Stimulated activated CD4-positive, alpha-beta T cell treated with anti-CD3 and anti-CD28 coated beads, Interleukin-1b, Interleukin-23, amount 100 ng/mL, for 1 hour (primary cell): ENCODE measurements around the gene CPVL.

Experiments used
- DNase-seq, 2 donors: peaks; one replicate each; pipeline ENCODE4 v3.0.0-alpha.2; 2020; ENCODE audit warnings: low read depth in 2 of 2

CPVL gene

DNA sequence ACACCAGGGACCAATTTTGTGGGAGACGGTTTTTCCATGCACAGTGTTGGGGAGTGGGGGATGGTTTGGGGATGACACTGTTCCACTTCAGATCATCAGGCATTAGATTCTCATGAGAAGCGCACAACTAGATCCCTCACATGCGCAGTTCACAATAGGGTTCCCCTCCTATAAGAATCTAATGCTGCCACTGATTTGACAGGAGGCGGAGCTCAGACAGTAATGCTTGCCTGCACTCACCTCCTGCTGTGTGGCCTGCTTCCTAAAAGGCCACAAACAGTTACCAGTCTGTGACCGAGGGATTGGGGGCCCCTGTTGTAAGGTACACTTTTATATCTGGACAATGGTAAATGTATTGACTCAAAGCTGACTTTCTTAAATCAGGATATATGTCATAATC is 142.6 kb downstream of the CPVL start:
- DNase-seq = no peak

DNA sequence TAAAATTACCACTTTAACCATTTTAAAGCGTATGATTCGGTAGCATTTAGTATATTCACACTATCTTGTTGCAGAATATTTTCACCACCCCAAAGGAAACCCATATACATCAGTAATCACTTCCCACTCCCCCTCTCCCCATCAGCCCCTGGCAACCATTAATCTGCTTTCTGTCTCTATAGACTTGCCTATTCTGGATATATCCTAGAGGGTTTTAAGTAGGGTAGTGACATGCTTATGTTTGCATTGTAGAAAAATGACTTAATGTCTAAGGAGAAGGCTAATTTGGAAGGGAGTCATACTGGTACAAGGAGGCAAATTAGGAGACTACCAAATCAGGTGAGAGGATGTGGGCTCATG is 145.6 kb downstream of the CPVL start:
- no peak for DNase-seq

DNA sequence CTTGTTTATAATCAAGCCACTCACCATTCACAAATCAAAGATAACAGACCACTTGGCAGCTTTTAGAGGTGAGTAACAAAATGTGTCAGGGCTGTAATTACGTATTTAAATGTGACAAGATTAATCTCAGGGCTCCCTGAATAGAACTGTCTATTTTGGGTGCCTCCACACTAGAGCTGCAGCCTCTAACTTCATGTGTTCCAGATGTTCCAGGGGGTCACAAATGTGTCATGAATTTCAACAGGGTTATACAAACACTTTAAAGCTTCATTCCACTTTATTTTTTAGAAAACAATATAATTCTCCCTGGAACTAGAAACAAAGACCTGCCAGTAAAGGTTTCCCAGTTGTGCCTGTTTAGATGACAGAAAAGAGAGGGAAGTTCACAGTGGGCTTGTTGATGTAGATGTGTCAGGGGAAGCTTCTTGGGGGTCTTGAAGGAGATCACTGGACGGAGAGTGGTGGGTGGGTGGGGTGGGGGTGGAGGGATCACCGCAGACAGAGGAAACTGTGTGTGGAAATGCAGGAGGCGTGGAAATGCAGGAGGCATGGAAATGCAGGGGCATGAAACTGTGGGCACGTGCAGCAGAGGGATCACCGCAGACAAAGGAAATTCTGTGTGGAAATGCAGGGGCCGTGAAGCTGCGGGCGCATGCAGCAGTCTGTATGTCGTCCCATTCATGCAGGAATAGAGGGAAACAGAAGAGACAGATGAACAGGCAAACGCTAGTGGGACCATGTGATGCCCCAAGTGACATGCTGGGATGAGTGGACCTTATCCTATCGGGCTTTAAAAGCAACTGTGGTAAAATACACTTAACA is 146.2 kb downstream of the CPVL start:
- no peak for DNase-seq

DNA sequence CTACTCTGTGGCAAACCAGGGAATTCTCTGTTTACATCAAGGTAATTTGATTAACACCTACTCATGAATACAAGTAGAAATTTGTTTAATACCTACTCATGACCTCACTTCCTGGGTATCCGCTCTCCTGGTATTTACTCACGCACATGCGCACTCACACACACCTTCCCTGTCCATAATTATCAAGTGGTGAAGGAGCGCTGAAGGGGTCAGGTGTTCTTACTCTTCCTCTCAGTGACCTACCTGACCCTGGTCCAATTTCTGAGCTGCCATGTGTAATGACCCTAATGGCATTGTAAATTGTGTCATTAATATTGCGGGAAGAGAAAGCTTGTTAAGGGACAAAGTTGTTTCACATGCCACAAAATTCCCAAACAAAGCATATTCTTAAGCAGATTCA is 146.9 kb downstream of the CPVL start:
- DNase-seq = no peak

DNA sequence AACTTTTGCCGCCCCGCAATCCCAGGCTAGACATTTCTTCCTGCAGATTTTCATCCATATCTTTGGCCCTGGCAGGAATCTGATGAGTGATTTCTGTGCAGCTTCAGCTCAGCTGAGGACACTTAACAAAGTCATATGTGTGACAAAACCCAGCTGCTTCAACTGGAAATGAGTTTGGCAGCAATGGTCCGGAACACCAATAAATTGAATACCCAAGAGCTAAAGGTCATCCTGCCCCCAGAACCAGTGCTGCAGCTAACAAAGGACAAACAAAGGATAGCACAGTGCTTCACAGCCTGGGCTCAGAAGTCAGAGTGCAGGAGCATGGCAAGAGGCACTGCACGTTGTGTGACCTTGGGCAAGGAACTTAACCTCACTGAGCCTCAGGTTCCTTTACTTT is 148.2 kb downstream of the CPVL start:
- DNase-seq = no peak

DNA sequence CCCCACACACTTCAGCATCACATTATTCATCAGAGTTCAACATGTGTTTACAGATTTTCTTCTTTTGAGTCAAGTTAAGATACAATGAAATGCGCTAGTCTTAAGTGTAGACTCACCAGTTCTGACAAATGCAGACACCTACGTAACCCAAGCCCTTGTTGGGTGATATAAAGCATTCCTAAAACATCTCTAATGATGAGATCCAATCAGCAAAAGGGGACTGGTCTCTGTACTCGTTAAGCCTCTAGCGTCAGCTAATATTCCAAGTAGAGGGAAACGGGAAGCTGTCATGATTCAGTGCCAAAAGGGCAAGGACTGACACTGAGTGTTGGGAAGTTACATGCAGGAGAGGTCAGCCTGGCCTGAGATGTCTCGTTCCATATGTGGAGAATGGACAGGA is 149.5 kb downstream of the CPVL start:
- DNase-seq = no peak

DNA sequence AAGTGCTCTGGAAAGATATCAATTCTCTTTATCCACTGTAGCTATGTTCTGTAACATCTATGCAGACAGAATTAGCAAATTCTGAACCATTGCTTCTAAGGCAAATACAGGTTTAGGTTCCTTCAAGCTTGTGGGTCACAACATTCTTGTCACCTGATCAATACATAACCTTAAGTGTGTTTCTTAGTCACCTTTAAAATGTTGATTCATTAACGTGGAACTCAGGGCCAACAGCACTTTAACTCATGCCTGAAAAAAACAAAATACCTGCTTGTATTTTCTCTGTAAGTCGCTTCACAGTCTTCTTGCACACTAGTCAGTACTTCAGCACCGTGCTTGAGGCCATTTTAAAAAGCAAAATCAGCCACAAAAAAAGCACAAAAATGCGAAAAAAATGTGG is 153.0 kb downstream of the CPVL start:
- DNase-seq = no peak

DNA sequence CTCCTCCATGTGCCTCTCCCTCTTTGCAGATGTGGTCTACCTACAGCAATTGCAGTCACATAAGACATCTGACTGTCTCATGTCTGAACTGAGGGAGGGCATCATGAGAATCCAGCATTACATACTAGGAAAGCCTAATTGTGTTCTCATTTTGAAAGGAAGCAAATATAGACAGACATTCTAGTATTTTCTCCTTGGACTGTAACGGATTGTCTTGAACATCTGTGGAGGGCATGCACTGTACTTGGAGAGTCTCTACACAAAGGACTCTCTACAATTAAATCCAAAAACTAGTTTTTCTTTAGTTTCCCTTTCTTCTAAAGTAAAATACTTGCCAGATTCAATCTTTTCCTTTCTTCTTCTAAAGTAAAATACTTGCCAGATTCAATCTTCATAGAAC is 153.5 kb downstream of the CPVL start:
- DNase-seq = no peak

DNA sequence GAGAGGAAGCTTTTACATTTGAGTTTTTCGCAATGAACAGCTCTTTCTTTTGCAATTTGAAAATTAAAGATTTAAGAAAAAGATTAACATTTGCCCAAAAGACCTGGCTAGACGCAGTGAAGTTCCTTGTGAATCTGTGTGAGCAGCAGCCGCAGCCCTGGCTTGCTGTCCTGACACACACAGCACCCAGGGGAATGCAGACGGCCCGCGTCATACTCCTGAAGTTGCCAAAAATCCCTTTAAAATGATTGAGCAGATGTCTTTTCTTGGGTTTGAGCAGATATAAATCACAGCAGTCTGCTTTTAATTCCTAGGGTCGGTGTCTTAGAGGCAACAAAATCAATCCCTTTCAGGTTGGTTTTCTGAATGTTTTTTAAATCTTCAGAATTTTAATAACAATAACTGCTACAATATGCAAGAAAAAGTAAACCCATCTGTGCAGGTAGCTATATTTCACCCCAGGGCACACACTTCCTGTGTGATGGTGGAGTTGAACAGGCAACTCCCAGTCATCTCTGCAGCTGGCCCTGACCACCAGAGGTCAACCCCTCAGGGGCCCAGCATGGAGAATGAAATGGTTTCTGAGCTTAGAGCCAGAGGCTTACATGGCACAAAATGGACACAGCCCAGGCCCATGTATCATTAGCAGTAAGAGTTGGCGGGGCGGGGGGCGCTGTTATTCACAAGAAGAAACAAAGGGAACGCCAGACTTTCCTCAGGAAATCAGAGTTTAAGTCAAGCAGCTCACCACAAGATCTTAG is 156.0 kb downstream of the CPVL start:
- no peak for DNase-seq

DNA sequence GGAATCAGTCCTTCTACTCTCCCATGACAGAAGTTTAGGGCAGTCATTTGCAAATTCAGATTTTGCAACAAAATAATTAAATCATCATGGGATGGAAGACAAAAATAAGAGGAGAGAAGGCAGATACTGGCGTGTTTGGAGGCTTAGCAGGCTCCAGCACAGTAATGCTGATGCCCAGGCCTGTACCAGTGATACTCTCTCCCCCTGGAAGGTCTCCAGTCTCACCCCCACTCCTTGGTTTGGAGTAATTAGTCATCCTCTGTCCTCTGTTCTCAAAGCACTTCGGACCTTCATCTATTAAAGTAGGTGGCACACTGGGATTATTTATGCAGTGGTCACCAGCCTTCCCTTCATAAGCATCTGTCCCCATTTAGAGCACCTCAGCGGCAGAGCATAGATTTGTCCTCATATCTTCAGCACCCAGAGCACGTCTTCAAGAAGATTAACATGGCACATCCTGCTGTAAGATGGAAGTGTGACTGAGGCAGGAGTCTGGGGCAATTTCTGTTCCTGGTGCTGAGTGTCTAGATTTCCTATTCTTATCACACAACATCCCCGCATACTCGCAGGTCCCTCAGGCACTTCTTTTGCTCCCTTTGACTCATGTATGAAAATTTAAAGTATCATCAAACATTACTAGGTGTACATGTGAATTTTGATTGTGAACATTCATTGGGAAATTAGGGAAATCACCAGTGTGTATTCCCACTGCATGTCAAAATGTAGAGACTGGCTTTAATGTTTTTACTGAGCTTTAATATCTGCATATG is 156.9 kb downstream of the CPVL start:
- no peak for DNase-seq

DNA sequence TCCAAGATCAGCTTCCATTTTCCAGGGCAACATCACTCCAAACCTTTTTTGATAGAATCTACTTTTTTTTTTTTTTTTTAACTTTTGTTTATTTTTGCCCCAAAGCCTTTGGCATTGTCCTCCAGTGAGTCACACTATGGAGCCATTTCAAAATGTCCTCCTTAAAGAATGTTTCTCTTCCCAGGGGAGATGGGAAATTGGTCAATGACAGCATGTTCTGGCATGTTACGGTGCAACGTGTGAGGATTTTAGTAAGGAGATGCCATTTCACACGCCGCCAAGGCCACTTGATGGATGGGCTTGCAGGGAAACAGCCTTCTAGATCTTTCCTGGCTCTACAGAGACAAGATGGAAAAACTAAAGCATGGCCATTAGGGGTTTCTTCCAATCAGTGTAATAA is 157.5 kb downstream of the CPVL start:
- no peak for DNase-seq

DNA sequence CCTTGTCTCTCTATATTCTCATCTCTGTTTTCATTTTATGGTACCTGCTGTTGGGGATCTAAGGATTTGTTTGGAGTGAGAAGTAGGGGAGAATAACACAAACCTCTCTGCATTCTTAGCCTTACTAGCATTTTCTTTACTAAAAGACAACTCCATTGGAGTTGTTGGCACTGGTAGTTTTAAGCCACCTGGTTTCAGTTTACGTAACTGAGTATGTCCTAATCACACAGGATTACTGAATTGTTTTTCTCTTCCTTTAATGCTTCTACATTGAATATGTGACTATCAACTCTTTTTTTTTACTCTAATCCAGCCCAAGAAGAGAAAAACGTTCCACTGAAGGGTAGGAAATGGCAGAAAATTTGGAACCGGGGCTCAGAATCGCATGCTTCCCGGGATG is 158.2 kb downstream of the CPVL start:
- DNase-seq = no peak

DNA sequence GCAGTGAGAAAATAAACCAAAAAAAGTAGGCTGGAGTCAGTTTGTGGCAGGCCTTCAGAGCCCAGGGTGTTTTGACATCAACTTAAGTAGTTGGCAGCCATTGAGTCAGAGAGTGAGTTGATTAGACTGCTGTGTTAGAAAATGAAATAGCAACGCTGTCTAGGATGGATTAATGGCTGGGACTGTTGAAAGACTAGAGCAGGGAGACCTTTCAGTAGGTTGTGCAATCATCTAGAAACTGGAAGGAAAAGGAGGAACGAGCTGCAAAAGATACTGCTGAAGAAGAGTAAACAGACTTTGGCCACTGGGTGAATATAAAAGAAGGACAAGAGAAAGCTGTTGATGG is 159.6 kb downstream of the CPVL start:
- DNase-seq = no peak

DNA sequence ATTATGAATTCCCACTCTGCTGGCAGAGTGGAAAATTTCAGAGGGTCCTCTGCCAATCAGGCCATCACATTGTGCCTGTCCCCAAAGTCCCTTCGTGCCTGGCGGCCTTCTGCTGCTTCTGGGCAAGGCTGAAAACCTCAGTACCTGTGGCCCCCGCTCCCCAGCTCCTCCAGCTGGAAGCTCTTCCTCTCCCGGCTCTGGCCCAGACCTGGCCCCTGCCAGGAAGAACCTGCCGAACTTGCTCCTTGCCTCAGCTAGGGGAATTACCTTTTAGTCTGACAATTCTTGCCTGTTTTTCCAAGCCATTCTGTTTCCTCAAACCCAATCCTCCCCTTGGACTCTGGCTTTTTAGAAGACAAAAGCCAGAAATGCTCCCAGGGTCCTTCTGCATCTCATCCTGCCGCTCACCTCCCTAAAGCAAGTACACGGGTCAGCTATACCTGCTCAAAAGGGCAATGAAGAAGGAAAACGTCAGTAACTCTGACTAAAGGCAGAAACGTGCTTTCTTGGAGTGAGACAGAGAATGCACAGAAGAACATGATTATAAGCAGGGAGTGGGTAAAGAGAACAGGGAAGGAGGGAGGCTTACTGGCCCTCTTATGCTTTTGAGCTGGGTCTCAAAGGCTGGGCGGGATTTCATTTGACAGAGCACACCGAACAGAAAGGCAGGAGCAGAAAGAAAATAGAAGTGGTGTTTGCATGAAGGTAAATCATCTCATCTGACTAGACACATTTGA is 160.1 kb downstream of the CPVL start:
- DNase-seq = no peak

DNA sequence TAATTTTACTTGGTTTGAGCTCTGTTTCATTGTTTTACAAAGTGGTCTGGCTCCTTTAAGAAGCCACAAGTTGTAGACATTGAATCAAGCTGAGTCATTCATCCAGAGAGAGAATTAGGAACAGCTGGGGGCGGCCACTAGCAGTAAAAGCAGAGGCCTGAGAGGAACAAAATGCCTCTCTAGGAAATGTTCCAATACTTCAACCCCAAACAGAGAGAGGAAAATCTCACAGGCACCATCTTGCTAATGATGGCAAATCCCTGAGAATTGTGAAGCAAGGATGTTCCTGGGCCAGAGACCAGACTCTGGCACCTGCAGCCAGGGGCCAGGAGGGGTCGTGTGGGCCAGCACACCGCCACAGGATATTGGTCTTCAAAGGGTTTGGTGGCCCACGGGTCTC is 161.7 kb downstream of the CPVL start:
- DNase-seq = no peak

DNA sequence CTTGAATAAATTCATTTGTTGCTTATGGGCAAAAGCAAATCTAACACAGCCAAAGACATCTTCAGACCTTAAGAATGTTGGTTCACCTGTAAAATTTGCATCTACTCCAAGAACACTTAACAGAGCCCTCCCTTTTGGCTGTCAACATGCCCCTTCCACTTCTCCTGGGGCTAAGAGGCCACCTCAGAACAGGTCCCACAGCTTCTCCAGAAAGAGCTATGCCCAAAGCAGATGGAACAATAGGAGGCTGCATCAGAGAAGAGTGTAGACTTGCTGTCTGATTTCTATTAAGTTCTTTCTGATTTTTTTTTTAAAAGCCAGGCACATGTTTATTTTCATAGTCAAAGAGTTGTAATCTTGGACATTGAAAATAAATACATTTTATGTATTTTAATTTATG is 162.1 kb downstream of the CPVL start:
- no peak for DNase-seq

DNA sequence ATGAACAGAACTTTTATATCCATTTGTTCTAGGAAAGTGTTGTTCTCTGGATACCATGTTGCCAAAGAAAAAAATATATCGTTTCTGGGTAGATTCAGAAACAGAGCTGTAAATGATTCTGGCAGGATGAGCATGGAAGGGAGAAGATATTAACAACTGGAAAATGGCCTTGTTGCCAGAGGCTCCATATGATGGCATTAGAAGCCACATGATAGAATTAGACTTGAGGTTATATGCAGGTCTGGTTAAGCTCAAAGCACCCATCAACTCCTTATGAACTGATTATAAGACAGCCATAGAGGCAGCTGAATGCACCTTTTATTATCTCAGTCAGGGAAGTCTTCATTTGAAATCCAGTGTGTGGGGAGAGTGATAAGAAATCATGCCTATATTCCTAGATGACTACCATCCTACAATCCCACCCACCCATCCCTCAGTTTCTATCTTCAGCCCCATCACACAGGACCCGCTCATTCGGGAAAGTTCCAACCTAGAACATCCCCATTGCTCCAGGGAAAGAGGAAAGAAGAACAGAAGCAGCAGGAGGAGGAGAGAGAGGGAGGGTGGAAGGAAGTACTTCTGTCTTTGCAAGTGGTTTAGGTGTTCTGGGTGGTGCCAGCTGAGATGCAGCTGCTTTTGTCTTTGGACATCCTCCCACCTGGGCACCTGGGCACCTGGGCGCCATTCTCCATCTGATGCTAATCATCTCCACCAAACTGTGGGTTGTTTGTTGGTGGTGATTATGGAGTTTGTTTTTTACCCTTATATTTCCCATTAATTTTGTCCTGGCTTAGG is 162.7 kb downstream of the CPVL start:
- DNase-seq = no peak

DNA sequence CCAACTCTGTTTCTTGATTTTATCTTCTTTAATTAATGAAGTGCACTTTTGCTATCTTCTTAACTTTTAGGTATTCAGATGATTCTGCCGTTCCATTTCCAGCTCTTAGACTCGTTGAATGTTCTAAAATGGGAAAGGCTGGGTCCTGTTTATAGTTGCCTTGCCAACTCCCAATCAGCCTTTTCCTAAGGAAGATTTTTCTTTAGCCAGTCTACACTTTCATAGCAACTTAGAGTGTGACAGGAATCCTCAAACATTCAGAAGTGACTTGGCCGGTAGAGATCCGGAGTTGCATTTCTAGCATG is 165.2 kb downstream of the CPVL start:
- no peak for DNase-seq

DNA sequence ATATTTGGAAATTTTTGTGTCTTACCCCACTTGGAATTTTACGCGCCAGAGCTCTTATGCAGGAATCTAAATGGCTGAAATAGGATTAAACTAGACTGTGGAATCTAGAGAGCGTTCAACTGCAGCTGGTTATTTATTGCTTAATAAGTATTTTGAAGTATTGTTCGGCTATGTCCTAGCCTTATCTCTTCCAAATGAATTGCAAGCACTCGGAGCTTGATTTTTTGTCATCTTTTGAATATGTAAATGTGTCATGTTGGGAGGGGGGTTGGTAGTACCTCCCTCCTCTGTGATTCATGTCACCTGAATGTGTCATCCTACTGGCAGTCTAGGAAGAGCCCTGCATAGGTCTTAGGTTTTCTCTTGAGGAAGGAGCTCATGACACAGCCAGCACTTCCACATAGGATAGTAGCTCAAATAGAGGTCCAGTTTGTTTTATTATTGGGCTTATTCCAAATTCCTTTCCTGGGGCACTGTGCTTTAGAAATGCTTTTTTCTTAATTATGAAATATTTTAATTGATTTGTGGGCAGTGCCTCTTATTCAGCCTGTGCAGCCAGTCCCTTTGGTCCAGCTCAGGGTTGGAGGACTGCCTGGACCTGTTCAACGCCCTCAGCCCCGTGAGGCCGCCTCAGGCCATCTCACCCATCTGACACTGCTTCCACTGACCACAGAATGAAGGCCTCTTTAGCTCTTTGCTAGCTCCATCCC is 165.7 kb downstream of the CPVL start:
- DNase-seq = no peak

DNA sequence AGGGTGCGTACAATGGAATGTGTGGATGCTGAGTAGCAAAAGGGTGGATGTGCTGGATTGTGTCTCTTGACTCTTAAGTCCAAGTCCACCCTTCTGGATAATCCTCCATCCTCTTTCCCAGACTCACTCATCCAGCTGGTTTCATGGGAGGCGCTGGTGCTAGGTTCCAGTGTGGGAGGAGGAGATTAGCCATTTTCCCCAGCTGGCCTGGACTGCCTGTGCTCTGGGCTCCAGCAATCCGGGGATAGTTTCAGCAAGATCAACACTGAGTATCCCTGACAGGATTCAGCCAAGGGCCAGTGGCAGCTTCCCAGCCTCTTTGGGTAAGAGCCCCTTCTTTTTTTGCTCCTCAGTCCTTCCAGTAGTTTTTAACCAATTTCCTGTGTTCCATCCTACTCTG is 166.6 kb downstream of the CPVL start:
- DNase-seq = no peak

DNA sequence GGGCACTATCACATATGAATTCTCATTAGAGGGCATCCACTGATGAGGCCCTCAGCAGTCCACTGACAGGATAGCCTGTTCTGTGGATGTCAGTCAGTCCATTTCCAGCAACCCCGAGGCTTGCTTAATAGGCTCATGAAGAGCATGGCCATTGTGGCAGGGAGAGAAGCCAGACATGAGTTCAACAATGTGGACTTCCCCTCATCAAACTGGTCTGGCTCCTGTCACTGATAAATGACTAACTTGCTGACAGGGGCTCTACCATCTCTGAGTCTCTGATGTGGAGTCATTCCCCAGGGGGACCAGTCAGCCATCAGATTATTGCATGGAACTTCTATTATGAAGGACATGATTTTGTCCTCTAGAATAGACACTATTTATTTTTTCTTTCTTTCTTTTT is 168.5 kb downstream of the CPVL start:
- DNase-seq = no peak
